Measurements from ENCODE around the gene DNAJC25.
"Not testable (repeated sequence)": the region's sequence is repeated elsewhere in the genome, so short reads cannot be mapped to it uniquely, and the experiment has no call there.

DNAJC25 gene

DNA sequence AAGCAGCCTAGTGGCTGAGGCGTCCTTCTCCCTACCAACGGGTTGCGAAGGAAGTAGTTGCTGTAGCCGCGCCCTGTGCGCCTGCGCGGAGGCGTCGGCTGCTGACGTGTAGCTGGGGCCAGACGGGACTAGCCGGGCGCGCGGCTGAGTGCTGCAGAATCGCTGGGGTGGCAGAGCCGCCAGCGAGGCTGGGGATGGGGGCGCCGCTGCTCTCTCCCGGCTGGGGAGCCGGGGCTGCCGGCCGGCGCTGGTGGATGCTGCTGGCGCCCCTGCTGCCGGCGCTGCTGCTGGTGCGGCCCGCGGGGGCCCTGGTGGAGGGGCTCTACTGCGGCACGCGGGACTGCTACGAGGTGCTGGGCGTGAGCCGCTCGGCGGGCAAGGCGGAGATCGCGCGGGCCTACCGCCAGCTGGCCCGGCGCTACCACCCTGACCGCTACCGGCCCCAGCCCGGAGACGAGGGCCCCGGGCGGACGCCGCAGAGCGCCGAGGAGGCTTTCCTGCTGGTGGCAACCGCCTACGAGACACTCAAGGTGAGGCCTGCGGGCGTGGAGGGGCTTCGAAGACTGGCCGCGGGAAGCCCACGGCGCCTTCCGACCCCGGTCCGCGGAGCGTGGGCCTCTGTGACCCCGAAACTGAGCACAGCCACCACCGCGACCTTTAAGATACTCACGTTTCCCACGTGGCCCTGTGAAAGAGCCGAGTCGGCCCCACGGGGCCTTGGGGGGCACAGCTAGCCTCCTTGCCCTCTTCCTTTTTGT lies at the start of gene DNAJC25:
Gene DNAJC25, plus strand, starts transcription at position 121 of the 758 bp plus-strand sequence. Its CDS starts 74 bp downstream, at position 195.
- peak; percentile 99 for DNase-seq

DNA sequence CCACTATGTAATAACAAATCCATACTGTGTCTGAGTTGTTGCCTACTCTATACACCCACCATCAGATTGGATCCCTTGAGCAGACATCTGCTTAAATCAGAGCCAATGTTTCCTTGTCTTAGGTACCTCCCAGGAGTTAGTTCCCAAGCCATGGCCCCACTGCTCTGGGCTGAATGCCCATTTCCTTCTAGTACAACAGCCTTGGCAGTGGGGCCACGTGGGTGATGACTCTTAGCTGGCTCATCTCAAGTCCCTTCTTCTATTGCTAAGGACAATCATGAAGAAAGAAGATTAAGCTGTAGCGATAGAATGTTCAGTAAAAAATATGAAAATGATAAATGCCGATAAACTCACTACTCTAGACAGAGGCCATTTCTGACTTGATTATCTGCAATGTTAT lies 48.2 kb upstream of the DNAJC25 start:
- peak; percentile 21 for DNase-seq

DNA sequence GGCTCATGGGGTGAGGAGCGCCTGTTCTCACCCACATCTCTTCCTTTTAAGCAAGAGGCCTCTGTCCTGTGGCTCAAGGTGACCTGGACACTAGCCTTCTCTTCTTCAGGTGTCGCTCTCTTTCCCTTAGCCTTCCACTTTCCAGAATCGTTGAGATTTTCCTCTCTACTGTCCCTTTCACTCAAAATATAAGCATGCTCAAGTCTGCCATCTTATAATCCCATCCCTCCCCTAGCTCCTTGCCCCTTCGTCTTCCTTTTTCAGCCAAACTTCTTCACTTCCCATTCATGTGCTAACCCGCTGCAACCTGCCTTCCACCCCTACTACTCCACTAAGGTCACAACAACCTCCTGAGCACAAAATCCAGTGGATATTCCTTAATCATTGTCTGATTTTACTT lies 44.8 kb upstream of the DNAJC25 start:
- DNase-seq: no peak

DNA sequence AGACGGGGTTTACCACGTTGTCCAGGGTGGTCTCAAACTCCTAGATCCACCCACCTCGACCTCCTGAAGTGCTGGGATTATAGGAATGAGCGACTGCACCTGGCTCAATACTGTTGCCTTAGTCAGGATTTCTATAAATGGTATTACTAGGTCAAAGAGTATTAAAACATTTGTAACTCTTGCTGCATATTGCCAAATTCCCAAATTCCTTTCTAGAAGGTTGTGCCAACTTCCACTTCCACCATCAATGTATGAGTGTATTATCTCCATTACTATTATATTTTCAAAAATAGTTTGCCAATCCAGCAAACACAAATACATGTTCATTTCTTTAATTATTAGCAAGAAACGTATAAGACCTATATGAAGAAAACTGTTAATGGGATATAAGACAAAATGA lies 42.3 kb upstream of the DNAJC25 start:
- DNase-seq: peak; percentile 9

DNA sequence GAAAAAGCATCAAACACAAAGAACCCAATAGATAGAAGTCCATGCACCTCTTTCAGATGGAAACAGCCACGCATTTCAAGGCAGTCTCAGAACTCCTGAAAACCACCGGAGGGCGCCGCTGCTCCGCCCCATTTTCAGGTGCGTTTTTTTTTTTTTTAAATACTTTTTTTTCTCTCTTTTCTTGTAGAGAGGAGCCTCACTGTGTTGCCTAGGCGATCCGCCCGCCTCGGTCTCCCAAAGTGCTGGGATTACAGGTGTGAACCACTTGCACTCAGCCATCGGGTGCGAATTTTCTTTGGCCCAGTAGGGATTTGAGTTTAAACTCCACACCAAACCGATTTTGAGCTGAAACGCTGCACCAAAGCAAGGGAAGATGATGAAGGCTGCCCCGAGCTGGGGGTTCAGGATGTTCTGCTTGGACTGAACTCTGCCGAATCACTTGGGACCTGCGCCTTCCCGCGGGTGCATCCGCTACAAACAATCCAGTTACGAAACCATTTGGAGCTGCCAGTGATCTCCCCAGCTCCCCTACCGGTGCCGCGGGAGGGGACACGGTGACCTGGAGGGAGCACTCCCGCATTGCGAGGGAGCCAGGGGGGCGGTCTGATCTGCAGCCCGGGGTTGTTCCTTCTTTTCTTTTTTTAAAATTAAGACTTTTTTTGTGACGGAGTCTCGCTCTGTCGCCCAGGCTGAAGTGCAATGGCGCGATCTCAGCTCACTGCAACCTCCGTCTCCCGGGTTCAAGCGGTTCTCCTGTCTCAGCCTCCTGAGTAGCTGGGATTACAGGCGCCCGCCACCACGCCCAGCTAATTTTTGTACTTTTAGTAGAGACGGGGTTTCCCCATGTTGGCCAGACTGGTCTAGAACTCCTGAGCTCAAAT lies 33.0 kb upstream of the DNAJC25 start:
- peak; percentile 57 for DNase-seq

DNA sequence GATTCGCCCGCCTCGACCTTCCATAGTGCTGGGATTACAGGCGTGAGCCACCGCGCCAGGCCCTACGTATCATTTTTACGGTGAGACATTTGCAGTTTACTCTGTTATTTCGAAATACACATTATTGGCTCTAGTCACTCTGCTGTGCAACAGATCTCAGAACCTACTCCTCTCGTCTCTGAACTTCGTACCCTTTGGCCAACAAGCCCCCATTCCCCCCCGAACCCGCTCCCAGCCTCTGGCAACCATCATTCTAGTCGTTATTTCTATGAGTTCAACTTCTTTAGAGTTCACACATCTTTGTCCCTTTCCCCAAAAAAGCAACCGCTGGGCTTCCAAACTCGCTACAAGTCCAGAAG lies 32.4 kb upstream of the DNAJC25 start:
- peak; percentile 22 for DNase-seq

DNA sequence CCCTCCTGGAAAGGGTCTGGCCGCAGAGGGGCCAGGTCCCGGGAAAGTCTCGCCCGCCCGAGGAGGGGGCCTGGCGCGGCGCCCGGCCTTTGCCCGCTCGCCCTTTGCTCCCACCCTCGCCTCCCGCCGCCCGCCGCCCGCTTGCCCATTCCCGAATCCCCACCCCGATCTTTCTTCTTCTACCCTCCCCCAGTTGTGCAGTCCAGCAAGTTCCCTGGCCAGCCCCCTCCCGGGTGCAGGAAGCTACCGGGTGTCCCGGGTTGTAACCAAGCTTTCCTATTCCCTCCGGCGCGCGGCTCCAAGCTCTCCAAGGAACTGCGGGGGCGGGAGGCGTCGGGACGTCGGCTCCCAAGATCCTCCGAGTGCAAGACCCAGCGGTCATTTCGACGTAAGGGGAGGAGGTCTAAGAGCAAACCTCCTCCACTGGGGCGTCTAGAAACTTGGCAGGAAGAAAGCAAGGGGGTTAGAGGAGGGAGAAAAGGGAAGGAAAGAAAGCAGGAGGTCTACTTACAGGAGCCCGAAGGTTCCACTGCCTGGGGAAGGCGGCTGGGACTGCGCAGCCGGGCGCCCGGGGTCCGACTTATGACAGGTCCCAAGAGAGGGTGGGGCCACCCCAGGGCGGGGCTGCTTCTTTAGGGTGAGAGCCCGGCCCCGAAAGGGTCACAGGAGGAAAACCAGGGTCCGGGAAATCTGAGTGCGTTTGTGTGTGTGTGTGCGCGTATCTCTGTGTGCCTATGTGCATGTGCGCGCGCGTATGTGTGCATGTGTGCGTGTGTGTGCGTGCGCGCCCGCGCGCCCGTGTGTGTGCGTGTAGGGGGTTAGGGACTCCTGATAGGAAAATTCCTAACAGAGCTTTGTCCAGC lies 31.8 kb upstream of the DNAJC25 start, which contains the start of gene PTGR1:
Gene PTGR1, minus strand, starts transcription at position 556 of the 863 bp plus-strand sequence. CDS start 2,225 bp downstream, outside the sequence.
- DNase-seq: peak; percentile 85

DNA sequence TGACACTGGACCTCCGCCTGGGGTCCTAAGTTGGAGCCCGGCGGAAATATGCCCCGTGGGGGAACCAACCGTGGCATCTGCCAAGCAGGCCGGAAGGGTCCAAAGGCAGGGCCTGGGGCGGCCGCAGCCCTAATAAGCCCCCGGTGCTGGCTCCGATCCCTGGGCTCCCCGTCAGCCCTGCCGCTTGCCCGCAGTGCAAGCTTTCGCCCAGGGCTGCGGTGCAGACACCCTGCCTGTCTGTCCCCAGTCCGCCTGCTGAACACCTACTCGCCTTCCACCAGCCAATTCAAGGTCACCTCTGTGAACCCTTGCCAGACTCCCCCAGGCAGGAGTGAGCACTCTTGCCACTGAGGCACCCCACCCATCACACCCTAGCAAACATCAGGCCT lies 31.2 kb upstream of the DNAJC25 start:
- no peak for DNase-seq

DNA sequence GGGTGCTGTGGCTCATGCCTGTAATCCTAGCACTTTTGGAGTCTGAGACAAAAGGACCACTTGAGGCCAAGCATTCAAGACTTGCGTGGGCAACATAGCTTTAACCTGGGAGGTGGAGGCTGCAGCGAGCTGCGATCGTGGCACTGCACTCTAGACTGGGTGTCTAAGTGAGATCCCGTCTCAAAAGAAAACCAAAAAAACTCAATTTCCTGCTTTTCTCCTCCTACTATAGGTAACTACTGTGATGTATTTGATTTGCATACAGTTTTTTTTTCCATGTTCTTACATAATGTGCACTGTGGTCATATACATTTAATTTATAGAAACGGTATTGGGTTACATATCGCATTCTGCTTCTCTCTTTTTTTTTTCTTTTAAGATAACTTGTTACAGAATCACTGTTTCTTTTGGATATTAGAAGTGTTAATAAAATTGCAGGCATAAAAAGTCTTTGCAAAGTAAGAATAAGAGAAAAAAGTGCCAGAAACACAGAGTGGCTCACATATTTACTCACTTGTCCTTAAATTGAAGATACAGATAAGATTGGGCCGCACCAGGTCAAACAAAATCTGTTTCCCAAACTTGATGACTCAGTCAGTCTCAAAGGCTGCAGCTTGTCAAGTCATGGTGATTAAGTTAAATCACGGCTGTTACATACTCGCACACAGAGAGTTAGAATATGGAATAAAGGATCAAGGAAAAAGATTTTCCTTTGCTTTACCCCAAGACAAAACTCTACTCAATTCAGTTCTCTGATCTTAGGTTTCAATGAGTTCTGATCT lies 29.7 kb upstream of the DNAJC25 start:
- DNase-seq: peak; percentile 34

DNA sequence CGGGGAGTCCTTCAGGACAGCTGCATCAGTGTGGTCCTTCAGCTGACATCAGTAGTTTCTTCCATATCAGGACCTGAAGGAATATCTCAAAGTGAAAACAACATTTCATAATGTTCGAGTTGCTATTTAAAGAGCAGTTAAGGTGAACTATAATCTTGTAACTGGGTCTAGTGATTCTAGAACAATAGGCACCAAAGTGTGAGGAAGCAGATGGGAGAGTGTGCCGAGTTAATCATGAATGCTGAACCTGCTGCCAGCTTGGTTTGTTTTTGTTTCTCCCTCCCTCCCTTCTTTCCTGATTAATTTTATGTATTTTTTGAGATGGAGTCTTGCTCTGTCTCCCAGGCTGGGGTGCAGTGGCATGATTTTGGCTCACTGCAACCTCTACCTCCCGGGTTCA lies 28.1 kb upstream of the DNAJC25 start:
- no peak for DNase-seq

DNA sequence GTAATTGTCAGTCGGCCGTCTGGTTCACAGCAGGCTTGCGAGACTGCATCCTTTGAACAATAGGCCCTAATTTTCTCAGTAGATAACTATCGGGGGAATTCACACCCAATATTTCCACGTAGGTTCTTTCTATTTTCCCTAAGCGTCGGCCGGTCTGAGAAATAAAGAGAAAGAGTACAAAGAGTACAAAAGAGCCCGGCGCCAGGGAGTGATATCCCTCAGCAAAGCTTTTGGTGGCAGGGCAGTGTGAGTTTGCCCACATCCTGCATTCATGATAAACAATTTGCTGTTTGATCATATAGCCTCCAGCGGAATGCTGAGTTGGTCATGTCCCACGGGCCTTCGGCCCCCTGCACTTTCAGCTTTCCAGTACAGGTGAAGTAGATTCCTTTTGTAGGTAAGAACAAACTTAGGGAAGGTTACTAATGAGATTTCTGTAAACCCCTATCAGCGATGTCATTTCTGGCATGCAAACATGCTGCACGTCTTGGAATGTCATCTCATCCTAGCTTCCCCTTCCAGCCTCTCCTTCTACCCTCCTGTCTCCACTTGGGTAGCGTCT lies 27.0 kb upstream of the DNAJC25 start:
- DNase-seq: no peak

DNA sequence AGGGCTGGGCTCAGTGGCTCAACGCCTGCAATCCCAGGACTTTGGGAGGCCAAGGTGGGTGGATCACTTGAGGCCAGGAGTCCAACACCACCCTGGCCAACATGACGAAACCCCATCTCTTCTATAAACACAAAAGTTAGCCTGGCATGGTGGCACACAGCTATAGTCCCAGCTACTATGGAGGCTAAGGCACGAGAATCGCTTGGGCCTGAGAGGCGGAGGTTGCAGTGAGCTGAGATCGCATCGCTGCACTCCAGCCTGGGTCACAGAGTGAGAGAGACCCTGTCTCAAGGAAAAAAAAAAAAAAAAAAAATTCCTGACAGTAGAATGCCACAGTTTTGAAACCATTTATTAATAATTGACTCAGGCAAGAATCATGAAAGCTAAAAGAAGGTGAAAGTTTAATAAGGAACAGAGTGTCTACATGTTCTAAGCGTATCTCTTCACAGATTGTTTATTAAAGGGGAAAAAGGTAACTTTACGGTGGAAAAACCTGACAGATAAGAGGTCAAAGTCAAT lies 26.0 kb upstream of the DNAJC25 start:
- DNase-seq: no peak

DNA sequence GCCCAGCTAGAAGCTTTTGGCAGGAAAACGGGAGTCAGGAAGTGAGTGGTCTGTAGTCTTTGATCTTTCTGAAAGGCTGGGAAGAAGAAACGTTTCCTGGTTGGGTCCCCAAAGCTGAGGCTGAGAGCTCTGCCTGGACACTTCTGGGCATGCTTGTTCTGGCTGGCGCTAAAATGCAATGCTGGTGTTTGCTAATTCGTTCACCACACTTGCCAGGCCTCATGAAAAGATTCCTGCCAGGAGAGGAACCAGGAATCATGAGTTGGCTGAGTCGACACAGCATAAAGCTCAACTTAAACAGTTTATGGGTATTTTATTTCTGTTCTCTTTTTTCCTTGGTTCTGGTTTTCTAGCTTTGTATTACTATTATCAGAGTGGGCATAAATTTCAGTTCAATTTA lies 21.0 kb upstream of the DNAJC25 start:
- DNase-seq: no peak

DNA sequence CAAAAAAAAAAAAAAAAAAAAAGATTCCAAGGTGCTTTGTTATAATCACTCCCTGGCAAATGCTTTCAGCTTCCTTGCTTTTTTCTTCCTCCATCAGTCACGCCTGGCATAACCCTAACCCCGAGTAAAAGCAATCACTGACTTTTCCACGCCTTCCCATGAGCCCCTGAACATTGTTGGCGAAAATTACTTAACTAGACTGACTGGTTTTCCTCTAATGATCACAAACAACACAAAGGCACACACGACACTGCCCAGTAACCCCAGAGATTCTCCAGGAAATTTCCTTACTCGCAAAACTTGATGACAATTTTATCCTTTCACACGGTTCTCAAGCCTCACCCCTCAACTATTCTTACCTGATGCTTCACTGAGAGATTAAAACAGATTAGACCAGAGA lies 20.3 kb upstream of the DNAJC25 start:
- no peak for DNase-seq

DNA sequence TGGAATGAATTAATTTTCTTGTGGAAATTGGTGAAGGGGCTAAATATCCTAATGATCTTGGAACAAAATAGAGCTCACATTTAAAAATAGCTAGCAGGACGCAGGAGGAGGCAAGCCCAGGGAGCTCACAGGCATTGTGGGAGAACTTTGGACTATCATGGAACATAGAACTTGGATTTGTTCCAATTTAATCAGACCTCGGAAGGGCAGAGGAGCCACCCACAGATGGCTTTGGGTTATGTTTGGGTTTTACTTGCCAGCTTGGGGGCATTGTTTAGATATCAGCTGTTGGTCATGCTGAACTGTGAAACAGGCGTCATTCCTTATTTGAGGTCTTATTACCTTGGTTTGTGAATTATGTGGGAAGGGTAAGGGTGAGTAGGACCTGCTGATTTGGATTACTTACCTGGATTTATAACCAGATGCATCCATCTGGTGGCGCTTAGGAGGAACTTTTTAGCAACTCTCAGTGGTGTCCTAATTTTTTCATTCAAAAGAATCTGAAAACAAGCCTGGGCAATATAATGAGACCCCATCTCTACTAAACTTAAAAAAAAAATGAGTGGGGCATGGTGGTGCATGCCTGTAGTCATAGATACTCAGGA lies 17.6 kb upstream of the DNAJC25 start:
- DNase-seq: no peak

DNA sequence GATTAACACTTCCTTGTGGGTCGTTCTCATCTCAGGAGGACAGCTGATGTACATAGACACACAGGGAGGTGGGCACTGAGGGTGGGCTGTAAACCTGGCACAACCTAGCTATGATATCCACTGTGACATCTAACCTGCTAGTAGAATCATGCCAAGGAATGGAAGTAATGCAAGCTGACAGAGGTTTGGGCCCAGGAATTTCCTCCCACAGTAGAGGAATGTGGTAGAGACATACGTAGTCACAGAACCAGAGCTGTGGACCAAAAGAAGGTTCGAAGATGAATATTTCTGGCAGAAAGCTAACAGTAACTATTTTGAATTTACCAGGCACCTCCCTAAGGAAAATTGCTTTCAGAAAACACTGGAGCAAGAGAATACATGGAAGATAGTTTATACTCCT lies 15.2 kb upstream of the DNAJC25 start:
- DNase-seq: peak; percentile 27

DNA sequence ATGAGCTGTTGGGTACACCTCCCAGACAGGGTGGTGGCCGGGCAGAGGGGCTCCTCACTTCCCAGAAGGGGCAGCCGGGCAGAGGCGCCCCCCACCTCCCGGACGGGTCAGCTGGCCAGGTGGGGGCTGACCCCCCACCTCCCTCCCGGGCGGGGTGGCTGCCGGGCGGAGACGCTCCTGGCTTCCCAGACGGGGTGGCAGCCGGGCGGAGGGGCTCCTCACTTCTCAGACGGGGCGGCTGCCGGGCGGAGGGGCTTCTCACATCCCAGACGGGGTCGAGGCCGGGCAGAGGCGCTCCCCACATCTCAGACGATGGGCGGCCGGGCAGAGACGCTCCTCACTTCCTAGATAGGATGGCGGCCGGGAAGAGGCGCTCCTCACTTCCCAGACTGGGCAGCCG lies 13.8 kb upstream of the DNAJC25 start:
- DNase-seq: not testable (repeated sequence)

DNA sequence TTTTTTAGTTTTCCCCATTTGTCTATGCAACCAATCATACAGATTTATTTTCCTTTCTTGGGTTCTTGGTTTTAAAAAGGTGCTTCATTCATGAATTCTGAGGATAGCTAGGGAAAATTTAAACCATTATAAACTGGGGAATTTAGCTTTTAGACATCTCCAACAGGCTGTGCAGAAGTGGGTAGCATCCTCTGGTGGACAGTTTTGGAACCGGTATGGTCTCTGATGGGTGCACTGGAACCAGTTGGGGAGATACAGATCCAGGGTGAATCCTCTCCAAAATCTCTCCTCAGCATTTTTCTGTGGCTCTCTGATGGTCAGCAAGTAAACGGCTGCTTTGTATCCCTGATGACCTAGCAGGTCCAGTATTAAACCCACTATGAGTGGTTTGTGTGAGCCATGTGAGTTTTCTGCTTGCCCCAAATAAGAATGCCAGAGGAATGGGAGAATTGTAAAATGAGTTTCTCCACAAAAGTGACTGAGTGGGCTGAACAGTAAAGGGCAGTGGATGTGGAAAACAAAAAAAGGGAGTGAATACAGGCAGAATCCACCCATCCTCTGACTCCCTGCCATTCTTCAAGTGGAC lies 9.1 kb upstream of the DNAJC25 start:
- peak; percentile 44 for DNase-seq

DNA sequence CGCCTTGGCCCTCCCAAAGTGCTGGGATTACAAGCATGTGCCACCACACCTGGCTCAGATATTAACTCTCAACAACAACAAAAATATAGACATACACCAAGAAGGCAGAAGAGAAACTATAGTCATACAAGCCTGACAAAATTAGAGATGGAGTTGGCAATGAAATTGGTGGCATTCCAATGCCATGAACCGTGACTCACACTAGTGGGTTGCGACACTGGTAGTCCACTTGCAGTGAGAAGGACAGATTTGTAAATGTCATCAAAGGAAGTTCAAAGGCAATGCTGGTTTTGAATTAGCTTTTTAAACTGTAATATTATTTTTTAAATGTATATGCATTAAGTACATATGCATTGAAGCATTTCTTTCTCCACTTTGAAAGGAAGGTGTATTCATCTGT lies 8.5 kb upstream of the DNAJC25 start:
- DNase-seq: peak; percentile 55

DNA sequence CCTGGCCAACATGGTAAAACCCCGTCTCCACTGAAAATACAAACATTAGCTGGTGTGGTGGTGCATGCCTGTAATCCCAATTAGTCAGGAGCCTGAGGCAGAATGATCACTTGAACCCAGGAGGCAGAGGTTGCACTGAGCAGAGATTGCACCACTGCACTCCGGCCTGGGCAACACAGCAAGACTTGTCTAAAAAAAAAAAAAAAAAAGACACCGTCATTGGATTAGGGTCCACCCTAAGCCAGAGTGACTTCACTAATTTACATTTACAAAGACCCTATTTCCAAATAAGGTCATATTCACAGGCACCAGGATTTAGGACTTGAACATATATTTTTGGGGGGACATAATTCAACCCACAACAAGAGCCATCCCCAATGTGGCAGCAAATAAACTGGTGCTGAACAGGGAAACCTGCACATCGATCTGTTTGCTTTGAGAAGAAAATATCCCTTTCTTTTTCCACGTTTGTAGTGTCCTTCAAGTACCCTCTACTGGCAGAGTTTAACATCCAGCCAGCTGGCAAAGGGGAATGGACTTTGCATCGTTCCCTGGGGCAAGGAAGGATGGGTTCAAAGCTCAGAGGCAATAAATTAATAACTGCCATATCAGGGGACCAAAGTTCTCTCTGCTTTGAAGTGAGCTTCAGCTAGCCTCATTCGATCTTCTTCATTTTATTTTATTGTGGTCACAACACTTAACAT lies 3.7 kb upstream of the DNAJC25 start:
- no peak for DNase-seq
